H9 (cell line): ENCODE data around the gene CNNM3. TPM values are rescaled to one million over a fixed set of nuclear protein-coding genes. Genes with fewer than 3 reads are reported as not detected.

Experiments used
- DNase-seq: peaks from one replicate; pipeline ENCODE4 v3.0.0-alpha.2; 2017
- H2AFZ ChIP-seq: one replicate; pipeline ENCODE4 v1.6.1; 2013; ENCODE audit warnings: mild to moderate bottlenecking, low read length, control low read depth, moderate library complexity
- H2AK5ac ChIP-seq: 2 replicates; pipeline ENCODE4 v1.6.1; 2013; ENCODE audit warnings: low read length, control low read depth, mixed read lengths; ENCODE audit not compliant: insufficient read length
- H2BK120ac ChIP-seq: one replicate; pipeline ENCODE4 v1.6.1; 2013; ENCODE audit warnings: low read depth, mild to moderate bottlenecking, low read length, control low read depth, inconsistent platforms; ENCODE audit not compliant: poor library complexity, severe bottlenecking
- H2BK12ac ChIP-seq: 2 replicates; pipeline ENCODE4 v1.6.1; 2013; ENCODE audit warnings: low read length, control low read depth, mixed read lengths, low read depth; ENCODE audit not compliant: insufficient read length
- H2BK15ac ChIP-seq: 2 replicates; pipeline ENCODE4 v1.6.1; 2013; ENCODE audit warnings: low read depth, low read length, control low read depth
- H2BK20ac ChIP-seq: one replicate; pipeline ENCODE4 v1.6.1; 2013; ENCODE audit warnings: low read depth, mild to moderate bottlenecking, low read length, control low read depth, inconsistent platforms; ENCODE audit not compliant: poor library complexity, severe bottlenecking
- H2BK5ac ChIP-seq: 2 replicates; pipeline ENCODE4 v1.6.1; 2013; ENCODE audit warnings: low read length, control low read depth, mixed read lengths; ENCODE audit not compliant: insufficient read length
- H3K14ac ChIP-seq: 2 replicates; pipeline ENCODE4 v1.6.1; 2013; ENCODE audit warnings: low read length, control low read depth; ENCODE audit not compliant: insufficient read depth
- H3K18ac ChIP-seq: 2 replicates; pipeline ENCODE4 v1.6.1; 2013; ENCODE audit warnings: low read depth, mild to moderate bottlenecking, mixed read lengths, low read length, control low read depth; ENCODE audit not compliant: insufficient read length
- H3K23ac ChIP-seq: 2 replicates; pipeline ENCODE4 v1.6.1; 2013; ENCODE audit warnings: low read length, control low read depth, mixed read lengths, low read depth; ENCODE audit not compliant: insufficient read length
- H3K23me2 ChIP-seq: 2 replicates; pipeline ENCODE4 v1.6.1; 2013; ENCODE audit warnings: low read depth, mild to moderate bottlenecking, mixed read lengths, low read length, control low read depth; ENCODE audit not compliant: insufficient read length, poor library complexity, severe bottlenecking
- H3K27ac ChIP-seq: 2 replicates; pipeline ENCODE4 v1.5.1; 2013; ENCODE audit warnings: low read length, control low read depth, mixed read lengths, low read depth; ENCODE audit not compliant: insufficient read length
- H3K27me3 ChIP-seq: 2 replicates; pipeline ENCODE4 v1.6.1; 2013; ENCODE audit warnings: low read length, control low read depth, inconsistent platforms; ENCODE audit not compliant: insufficient read depth
- H3K4ac ChIP-seq: 2 replicates; pipeline ENCODE4 v1.6.1; 2013; ENCODE audit warnings: low read depth, mild to moderate bottlenecking, control low read depth, inconsistent platforms, low read length, moderate library complexity
- H3K4me1 ChIP-seq: 2 replicates; pipeline ENCODE4 v1.6.1; 2013; ENCODE audit warnings: low read length, control low read depth, inconsistent platforms; ENCODE audit not compliant: insufficient read depth
- H3K4me2 ChIP-seq: 2 replicates; pipeline ENCODE4 v1.6.1; 2013; ENCODE audit warnings: low read length, control low read depth, mixed read lengths; ENCODE audit not compliant: insufficient read length, insufficient read depth
- H3K56ac ChIP-seq: 2 replicates; pipeline ENCODE4 v1.6.1; 2013; ENCODE audit warnings: low read depth, mild to moderate bottlenecking, mixed read lengths, low read length, control low read depth; ENCODE audit not compliant: insufficient read length
- H3K79me1 ChIP-seq: 2 replicates; pipeline ENCODE4 v1.6.1; 2013; ENCODE audit warnings: low read depth, mild to moderate bottlenecking, moderate library complexity, low read length, control low read depth, inconsistent platforms; ENCODE audit not compliant: insufficient read depth, poor library complexity, severe bottlenecking
- H3K79me2 ChIP-seq: 2 replicates; pipeline ENCODE4 v1.6.1; 2013; ENCODE audit warnings: low read length, control low read depth, inconsistent platforms; ENCODE audit not compliant: insufficient read depth
- H3K9ac ChIP-seq: 2 replicates; pipeline ENCODE4 v1.6.1; 2013; ENCODE audit warnings: low read length, control low read depth, mixed read lengths; ENCODE audit not compliant: insufficient read length; ENCODE audit errors: extremely low read depth
- H3K9me3 ChIP-seq: one replicate; pipeline ENCODE4 v1.6.1; 2013; ENCODE audit warnings: low read depth, low read length, inconsistent platforms; ENCODE audit not compliant: control insufficient read depth
- H3T11ph ChIP-seq: one replicate; pipeline ENCODE4 v1.6.1; 2013; ENCODE audit warnings: mild to moderate bottlenecking, low read length, control low read depth, inconsistent platforms
- H4K20me1 ChIP-seq: one replicate; pipeline ENCODE4 v1.6.1; 2013; ENCODE audit not compliant: control insufficient read depth, insufficient read length, insufficient read depth
- H4K5ac ChIP-seq: 2 replicates; pipeline ENCODE4 v1.6.1; 2013; ENCODE audit warnings: low read depth, mild to moderate bottlenecking, mixed read lengths, low read length, control low read depth; ENCODE audit not compliant: insufficient read length
- H4K8ac ChIP-seq: replicated peaks from 2 replicates; pipeline ENCODE4 v1.6.1; 2013; ENCODE audit warnings: low read length, control low read depth, mixed read lengths, low read depth; ENCODE audit not compliant: insufficient read length
- H4K91ac ChIP-seq: 2 replicates; pipeline ENCODE4 v1.6.1; 2013; ENCODE audit warnings: low read depth, mild to moderate bottlenecking, moderate library complexity, mixed read lengths, low read length, control low read depth; ENCODE audit not compliant: insufficient read length
- H3K27ac Mint-ChIP-seq, 3 experiments: 2 replicates in 2 of 3; 3 replicates in 1 of 3; pipeline ENCODE4 v1.8.0; 2020 to 2021; ENCODE audit warnings: mixed read lengths in 3 of 3, mild to moderate bottlenecking in 1 of 3, moderate library complexity in 1 of 3
- H3K27me3 Mint-ChIP-seq: 2 replicates; pipeline ENCODE4 v1.8.0; 2021; ENCODE audit warnings: low read depth, mild to moderate bottlenecking, moderate library complexity, mixed read lengths
- H3K36me3 Mint-ChIP-seq, 3 experiments: 2 replicates in 2 of 3; 3 replicates in 1 of 3; pipeline ENCODE4 v1.8.0; 2020 to 2021; ENCODE audit warnings: low read depth in 3 of 3, mixed read lengths in 3 of 3; ENCODE audit not compliant: insufficient read depth in 1 of 3
- H3K4me1 Mint-ChIP-seq, 2 experiments: 2 replicates each; pipeline ENCODE4 v1.8.0; 2020; ENCODE audit warnings: mixed read lengths in 2 of 2
- H3K4me3 Mint-ChIP-seq, 2 experiments: 2 replicates in 1 of 2; 3 replicates in 1 of 2; pipeline ENCODE4 v1.8.0; 2020 to 2021; ENCODE audit warnings: mild to moderate bottlenecking in 2 of 2, mixed read lengths in 2 of 2, moderate library complexity in 1 of 2
- H3K9me3 Mint-ChIP-seq, 2 experiments: 2 replicates in 1 of 2; 3 replicates in 1 of 2; pipeline ENCODE4 v1.8.0; 2020; ENCODE audit warnings: mild to moderate bottlenecking in 2 of 2, mixed read lengths in 2 of 2, moderate library complexity in 1 of 2
- WGBS: extraction: QIAGEN DNeasy Blood & Tissue Kit; methylation state at CpG from one replicate; pipeline ENCODE4 v1.1.7; 2013; ENCODE audit warnings: missing lambda C conversion rate, low lambda C conversion rate, mixed read lengths; ENCODE audit not compliant: insufficient read length; ENCODE audit errors: extremely low coverage; 5-methylcytosine and 5-hydroxymethylcytosine counted together
- total RNA-seq: library from RNA; stranded (reverse); gene quantifications from 2 replicates; pipeline ENCODE4 v1.2.1, GENCODE V29; 2021
- TF ChIP-seq, protein P1 (sequence below): fragments of 200-600 bp; sonication (generic); conservative IDR thresholded peaks from 3 replicates; pipeline ENCODE4 v1.8.0; 2021; ENCODE audit warnings: antibody characterized with exemption, mild to moderate bottlenecking

Gene CNNM3
- total RNA-seq, 1 experiment from 2014 or later, result 25.0 TPM

- Histone ChIP-seq H4K20me1 (no peaks in the 10 kb centered on the region), H3K23me2 (no peaks in the 10 kb centered on the region), H2BK20ac (no peak overlapping the region), H3K27me3 (no peaks in the 10 kb centered on the region), H3K4me1 (no peaks in the 10 kb centered on the region), H2BK120ac (no peak overlapping the region), H4K91ac (no peak overlapping the region), H3K9me3 (no peaks in the 10 kb centered on the region), H2BK15ac (no peak overlapping the region), H3K27ac (no peak overlapping the region), H3K14ac (no peak overlapping the region), H3T11ph (no peak overlapping the region), H3K23ac (no peak overlapping the region), H3K56ac (no peak overlapping the region), H2BK12ac (no peak overlapping the region), H3K18ac (no peak overlapping the region), H3K79me1 (no peaks in the 10 kb centered on the region), H2AK5ac (no peak overlapping the region), H4K8ac (no peak overlapping the region), H4K5ac (no peak overlapping the region), H3K79me2 (no peaks in the 10 kb centered on the region), H3K4ac (no peak overlapping the region), H2AFZ (no peak overlapping the region), H3K9ac (no peak overlapping the region), H2BK5ac (no peak overlapping the region), H3K4me2 (no peak overlapping the region)
- no CpG with 5 or more reads among the region's 17 CpGs for WGBS
- DNase-seq, result no peak
- no peaks in the 10 kb centered on the region for H3K27me3 Mint-ChIP-seq
- no peaks in the 10 kb centered on the region; a peak in 2 of 7 replicates for H3K36me3 Mint-ChIP-seq
- H3K4me1 Mint-ChIP-seq, result peaks cover 7 to 13% of the 10 kb centered on the region in 2 experiments
- H3K9me3 Mint-ChIP-seq, result no peaks in the 10 kb centered on the region
- no peak overlapping the region for H3K4me3 Mint-ChIP-seq
- TF ChIP-seq, protein P1, sequence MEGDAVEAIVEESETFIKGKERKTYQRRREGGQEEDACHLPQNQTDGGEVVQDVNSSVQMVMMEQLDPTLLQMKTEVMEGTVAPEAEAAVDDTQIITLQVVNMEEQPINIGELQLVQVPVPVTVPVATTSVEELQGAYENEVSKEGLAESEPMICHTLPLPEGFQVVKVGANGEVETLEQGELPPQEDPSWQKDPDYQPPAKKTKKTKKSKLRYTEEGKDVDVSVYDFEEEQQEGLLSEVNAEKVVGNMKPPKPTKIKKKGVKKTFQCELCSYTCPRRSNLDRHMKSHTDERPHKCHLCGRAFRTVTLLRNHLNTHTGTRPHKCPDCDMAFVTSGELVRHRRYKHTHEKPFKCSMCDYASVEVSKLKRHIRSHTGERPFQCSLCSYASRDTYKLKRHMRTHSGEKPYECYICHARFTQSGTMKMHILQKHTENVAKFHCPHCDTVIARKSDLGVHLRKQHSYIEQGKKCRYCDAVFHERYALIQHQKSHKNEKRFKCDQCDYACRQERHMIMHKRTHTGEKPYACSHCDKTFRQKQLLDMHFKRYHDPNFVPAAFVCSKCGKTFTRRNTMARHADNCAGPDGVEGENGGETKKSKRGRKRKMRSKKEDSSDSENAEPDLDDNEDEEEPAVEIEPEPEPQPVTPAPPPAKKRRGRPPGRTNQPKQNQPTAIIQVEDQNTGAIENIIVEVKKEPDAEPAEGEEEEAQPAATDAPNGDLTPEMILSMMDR, result no peak
- peak overlapping the region; percentile 10 to 51 (median 26); a peak in 3 of 7 replicates for H3K27ac Mint-ChIP-seq
Observed at GRCh38 chr2:96792772-96793749, 23.0 kb upstream of the CNNM3 start.
